22Rv1 (cell line): ENCODE results near the gene GSTO1.

Source experiments
- CTCF ChIP-seq: fragments of 450-650 bp; IDR thresholded peaks from 2 replicates; pipeline ENCODE4 v1.5.1; 2017; ENCODE audit warnings: mild to moderate bottlenecking
- ZFX ChIP-seq: fragments of 450-650 bp; IDR thresholded peaks from 2 replicates; pipeline ENCODE4 v1.6.1; 2017; ENCODE audit warnings: antibody characterized with exemption, borderline replicate concordance

GRCh38 chr10:104300736-104301292 lies 46.1 kb downstream of the GSTO1 start:
- no peak for TF ChIP-seq CTCF
- no peak for TF ChIP-seq ZFX
